ENCODE measurements around the gene ITGAV.

DNA sequence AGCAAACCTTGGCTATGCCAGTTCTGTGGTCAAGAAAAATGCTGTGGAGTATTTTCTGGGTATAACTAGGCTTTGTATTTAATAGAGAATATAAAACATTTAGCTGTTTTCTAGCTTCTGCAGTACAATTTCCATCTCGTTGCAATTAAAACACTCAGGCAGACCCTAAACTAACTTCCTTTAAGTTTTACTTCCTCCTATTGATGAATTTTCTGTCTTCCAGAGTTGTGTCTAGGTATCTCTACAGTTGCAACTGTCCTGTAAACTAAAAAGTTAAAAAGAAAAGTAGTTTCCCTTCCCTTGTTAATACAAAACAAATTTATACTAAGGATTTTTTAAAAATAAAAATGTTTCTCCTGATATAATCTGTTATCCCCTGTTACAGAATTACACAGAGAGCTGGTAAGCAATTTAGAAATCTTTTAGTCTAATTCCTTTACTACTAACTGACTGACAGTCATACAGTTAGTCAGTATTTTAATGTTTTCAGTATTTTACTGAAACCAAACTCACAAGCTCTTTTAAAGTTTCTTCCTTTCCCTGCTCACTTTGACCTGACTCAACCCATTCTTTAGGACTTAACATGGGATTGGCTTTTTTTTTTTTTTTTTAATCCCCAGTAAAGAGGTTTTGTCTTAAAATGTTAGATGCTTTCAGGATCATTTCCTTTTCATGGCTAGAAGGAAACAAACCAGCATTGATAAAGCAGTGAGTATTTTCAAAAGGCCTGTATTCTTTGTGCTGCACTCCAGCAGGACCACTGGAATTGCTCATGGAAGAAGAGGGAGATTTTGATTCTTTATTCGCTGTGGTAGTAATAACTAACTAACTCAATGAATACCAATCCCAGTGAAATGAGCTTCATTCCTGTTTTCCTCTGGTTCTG is 22.9 kb downstream of the ITGAV start:
- TF ChIP-seq, protein P1, sequence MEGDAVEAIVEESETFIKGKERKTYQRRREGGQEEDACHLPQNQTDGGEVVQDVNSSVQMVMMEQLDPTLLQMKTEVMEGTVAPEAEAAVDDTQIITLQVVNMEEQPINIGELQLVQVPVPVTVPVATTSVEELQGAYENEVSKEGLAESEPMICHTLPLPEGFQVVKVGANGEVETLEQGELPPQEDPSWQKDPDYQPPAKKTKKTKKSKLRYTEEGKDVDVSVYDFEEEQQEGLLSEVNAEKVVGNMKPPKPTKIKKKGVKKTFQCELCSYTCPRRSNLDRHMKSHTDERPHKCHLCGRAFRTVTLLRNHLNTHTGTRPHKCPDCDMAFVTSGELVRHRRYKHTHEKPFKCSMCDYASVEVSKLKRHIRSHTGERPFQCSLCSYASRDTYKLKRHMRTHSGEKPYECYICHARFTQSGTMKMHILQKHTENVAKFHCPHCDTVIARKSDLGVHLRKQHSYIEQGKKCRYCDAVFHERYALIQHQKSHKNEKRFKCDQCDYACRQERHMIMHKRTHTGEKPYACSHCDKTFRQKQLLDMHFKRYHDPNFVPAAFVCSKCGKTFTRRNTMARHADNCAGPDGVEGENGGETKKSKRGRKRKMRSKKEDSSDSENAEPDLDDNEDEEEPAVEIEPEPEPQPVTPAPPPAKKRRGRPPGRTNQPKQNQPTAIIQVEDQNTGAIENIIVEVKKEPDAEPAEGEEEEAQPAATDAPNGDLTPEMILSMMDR (IDR thresholded peaks at IDR 0.05; ENCODE audit: poor library complexity), result no peak
- no peak for TF ChIP-seq EZH2 (IDR thresholded peaks at IDR 0.05; ENCODE audit: borderline replicate concordance)

Measured in hepatocyte (in vitro differentiated cells).